GM10248 (cell line): ENCODE results near the gene SETD9.

Experiments
- CTCF ChIA-PET: fragments of 300-600 bp; sonication (Branson Sonifier 250); formaldehyde crosslinking; extraction: SDS; loops from one replicate; lab custom pipeline; 2021; ENCODE audit warnings: antibody characterized with exemption; lab: Yijun Ruan, JAX
- POLR2A ChIA-PET: fragments of 350-650 bp; sonication (Branson Sonifier 250); formaldehyde crosslinking; extraction: SDS; loops from one replicate; lab custom pipeline; 2020; ENCODE audit warnings: antibody characterized with exemption; lab: Yijun Ruan, JAX
- DNase-seq: peaks from one replicate; pipeline ENCODE4 v3.0.0; 2012; ENCODE audit errors: extremely low spot score
- CTCF ChIP-seq: IDR thresholded peaks from 2 replicates; pipeline ENCODE4 v1.5.1; 2012; ENCODE audit warnings: mild to moderate bottlenecking, low read depth; ENCODE audit errors: extremely low read depth, missing control alignments, control extremely low read depth

SETD9 gene

DNA sequence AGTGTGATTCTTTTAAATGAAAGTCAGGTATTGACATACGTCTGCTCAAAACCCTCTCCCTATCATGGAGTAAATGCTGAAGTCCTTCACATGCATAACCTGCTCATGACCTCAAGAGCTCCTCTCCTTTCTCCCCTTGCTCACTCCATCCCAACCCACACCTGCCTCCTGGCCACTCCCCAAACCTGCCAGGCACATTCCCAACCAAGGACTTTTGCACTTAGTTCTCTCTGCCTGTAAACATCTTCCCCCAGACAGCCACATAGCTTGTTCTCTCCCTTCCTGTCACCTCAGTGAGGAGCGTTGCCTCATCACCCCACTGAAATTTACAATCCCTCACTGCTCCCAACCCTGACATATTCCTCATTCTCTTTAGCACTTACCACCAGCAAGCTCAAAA is 8.7 kb downstream of the SETD9 start:
- ChIA-PET POLR2A (no interaction called here), CTCF (interaction anchor here (0.9 to 3.1 kb wide), 9 partner anchors 8 to 647 kb away, joined by 3 to 14 read pairs (median 5); partner anchors contain the start of gene SETD9)
- TF ChIP-seq CTCF, result no peak
- DNase-seq, result no peak

DNA sequence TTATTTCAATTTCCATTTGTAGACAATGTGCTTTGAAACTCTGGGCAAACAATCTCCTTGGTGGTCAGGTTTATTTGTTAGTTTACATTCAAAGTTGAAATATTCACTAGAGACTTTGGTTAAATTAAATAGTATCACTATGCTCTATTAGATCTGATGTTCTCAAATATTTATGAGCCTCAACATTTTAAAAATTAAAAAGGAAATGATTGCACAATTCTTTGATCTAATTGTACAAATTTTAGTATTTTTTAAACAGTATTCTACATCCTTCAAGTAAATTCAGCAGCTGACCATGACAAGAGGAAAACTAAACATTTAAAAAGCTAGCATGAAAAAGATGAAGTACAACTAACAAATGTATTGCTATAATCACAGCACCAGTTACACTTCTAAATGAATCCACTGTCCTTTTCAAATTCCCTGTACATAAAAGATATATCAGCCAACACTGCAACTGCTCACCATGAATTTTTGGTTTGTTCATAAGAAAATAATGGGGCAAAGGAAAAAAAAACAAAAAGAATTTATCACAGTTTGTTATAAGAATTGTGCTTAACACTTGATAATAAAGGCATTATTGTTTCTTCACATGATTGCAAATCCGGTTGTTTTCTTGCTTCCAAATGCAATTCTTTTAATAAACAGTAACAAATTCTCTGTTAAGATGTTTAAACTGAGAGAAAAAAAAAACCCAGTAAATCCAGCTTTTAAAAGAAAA is 10.7 kb downstream of the SETD9 start:
- POLR2A ChIA-PET, result no interaction called here
- DNase-seq, result no peak
- TF ChIP-seq CTCF, result no peak
- CTCF ChIA-PET, result interaction anchor here (1.1 kb wide), 1 partner anchor 29 kb away, joined by 3 read pairs; no protein-coding TSS in a partner anchor

DNA sequence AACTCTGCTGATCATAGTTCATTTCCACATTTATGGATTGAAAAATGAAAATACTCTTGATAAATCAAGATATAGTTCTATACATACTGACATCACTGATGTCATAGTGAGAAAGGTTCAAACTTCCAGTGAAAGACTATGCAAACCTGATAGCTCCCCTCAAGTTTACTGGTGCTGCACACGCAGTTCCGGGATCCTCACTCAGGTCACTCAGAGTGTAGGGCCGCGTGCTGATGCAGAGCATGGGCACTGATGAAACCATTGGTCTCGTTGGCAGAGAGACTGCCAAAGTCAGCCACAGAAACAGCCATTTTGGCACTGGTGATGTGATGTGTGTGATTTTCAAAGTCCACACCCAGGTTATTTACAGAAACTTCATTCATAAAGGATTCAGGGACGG is 13.5 kb downstream of the SETD9 start:
- ChIA-PET CTCF (interaction anchor here (1.1 to 1.3 kb wide), 2 partner anchors 28 to 84 kb away, joined by 3 read pairs; no protein-coding TSS in a partner anchor), POLR2A (interaction anchor here (1.7 kb wide), 1 partner anchor 13 kb away, joined by 4 read pairs; no protein-coding TSS in a partner anchor)
- no peak for DNase-seq
- no peak for TF ChIP-seq CTCF

DNA sequence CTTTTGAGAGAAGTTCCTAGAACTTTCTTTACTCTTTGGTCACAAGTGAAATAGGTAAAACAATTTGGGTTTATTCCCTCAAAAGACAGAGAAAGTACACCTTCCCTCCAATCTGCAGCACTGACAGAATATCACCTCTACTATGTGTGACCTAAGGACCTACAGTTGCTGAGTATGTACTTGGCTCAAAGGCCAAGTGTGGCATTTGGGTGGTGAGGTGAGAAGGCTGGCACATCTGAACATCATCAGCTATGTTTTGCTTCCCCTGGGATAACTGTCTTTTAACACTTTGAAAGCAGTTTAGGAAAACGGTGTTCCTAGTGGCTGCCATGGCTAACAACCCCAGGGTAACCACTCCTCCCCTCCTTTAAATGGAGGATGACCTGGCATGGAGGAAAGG is 24.9 kb downstream of the SETD9 start:
- no peak for TF ChIP-seq CTCF
- DNase-seq, result no peak
- CTCF ChIA-PET, result interaction anchor here (1.4 to 1.5 kb wide), 2 partner anchors 16 kb away, joined by 3 to 4 read pairs; no protein-coding TSS in a partner anchor
- POLR2A ChIA-PET, result no interaction called here

DNA sequence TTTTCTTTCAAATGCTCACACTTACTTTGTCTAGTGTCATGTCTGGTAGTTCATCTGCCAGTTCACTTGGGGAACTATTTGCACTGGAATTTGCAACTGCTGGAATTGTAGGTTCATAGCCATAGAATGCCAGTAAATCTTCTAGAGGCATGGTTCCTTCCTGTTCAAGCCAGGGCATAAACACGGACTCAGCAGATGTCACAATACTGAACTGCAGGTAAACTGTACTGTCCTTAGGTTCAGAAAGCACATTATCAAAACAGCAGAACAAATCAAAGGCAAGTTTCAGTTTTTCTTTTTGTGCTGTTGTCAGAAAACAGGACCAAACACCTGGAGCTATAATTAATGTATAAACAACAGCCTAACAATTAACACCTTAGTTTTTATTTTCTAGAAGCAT is 29.5 kb downstream of the SETD9 start:
- no peak for TF ChIP-seq CTCF
- DNase-seq, result no peak
- ChIA-PET POLR2A (no interaction called here), CTCF (interaction anchor here (1.2 kb wide), 1 partner anchor 12 kb away, joined by 3 read pairs; no protein-coding TSS in a partner anchor)

- POLR2A ChIA-PET, result no interaction called here
Measured at GRCh38 chr5:56941981-56942380, 32.6 kb downstream of the SETD9 start.

More at GRCh38 chr5:56941981-56942380, 32.6 kb downstream of the SETD9 start:
- CTCF ChIA-PET, result no interaction called here
- TF ChIP-seq CTCF, result no peak
- DNase-seq, result no peak
